Suprapubic skin (tissue), 4 donors: ENCODE data around the gene FSTL4.

Experiments
- EP300 ChIP-seq: sonication (generic); formaldehyde crosslinking; IDR thresholded peaks from one replicate; pipeline ENCODE4 v1.6.1; 2017; ENCODE audit warnings: antibody characterized with exemption
- POLR2A ChIP-seq, 2 donors: fragments of 450-650 bp; IDR thresholded peaks; one replicate each; pipeline ENCODE4 v1.6.1; 2017; ENCODE audit warnings: antibody characterized with exemption in 2 of 2, mild to moderate bottlenecking in 2 of 2, moderate library complexity in 2 of 2
- POLR2AphosphoS5 ChIP-seq, 3 donors: sonication (generic); formaldehyde crosslinking; IDR thresholded peaks; one replicate each; pipeline ENCODE4 v1.6.1; 2017; ENCODE audit warnings: antibody characterized with exemption in 3 of 3
- TF ChIP-seq, protein P1 (sequence below), 2 donors: fragments of 200-600 bp in 1 of 2; fragments of 450-650 bp in 1 of 2; sonication (generic) in 1 of 2; IDR thresholded peaks; one replicate each; pipeline ENCODE4 v1.5.1; 2016 to 2019; ENCODE audit warnings: antibody characterized with exemption in 2 of 2, mild to moderate bottlenecking in 1 of 2, moderate library complexity in 1 of 2

DNA sequence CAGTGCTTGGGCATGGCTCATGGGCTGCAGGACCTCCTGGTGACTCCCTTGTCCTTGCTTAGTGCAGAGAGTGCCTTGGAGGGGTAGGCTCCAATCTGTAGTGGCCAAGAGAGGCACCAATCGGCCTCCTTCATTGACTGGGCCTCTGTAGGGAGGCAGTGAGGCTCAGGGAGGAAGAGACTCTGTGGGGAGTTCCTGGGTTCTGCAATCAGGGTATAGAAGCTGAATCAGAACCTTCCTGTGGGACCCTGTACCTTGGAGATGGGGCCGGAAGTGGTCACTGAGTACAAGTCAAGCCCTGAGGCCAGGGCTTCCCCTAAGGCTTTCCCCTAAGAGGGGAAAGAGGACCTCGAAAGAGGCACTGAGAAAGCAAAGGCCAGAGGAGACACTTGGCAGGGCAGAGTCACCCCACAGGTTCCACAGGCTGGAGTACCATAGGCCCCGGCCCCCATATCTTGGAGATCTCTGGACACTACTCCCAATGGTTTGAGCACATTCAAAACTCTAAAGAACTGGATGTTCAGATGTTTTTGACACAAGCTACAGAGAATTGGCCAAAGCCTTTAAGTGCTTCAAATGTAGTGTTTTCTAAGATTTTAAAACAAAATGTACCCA lies 370.0 kb downstream of the FSTL4 start:
- TF ChIP-seq POLR2A (IDR thresholded peaks at IDR 0.05) (no peak), POLR2AphosphoS5 (IDR thresholded peaks at IDR 0.05) (no peak), EP300 (no peak)
- TF ChIP-seq, protein P1, sequence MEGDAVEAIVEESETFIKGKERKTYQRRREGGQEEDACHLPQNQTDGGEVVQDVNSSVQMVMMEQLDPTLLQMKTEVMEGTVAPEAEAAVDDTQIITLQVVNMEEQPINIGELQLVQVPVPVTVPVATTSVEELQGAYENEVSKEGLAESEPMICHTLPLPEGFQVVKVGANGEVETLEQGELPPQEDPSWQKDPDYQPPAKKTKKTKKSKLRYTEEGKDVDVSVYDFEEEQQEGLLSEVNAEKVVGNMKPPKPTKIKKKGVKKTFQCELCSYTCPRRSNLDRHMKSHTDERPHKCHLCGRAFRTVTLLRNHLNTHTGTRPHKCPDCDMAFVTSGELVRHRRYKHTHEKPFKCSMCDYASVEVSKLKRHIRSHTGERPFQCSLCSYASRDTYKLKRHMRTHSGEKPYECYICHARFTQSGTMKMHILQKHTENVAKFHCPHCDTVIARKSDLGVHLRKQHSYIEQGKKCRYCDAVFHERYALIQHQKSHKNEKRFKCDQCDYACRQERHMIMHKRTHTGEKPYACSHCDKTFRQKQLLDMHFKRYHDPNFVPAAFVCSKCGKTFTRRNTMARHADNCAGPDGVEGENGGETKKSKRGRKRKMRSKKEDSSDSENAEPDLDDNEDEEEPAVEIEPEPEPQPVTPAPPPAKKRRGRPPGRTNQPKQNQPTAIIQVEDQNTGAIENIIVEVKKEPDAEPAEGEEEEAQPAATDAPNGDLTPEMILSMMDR (IDR thresholded peaks at IDR 0.05) = no peak
